Karpas-422 (cell line): ENCODE results near the gene HACE1. TPM values are rescaled to one million over a fixed set of nuclear protein-coding genes. Genes with fewer than 3 reads are reported as not detected.

Experiments
- small RNA-seq: library from RNA; depleted of rRNA; stranded (forward); fragments of <200 nt; gene quantifications from one replicate; pipeline ENCODE3, GENCODE V24; 2014
- total RNA-seq: library from RNA; depleted of rRNA; stranded (reverse); fragments of >200 nt; shearing (Covaris generic); gene quantifications from 2 replicates; pipeline ENCODE4 v1.2.3, GENCODE V29; 2014; ENCODE audit warnings: low replicate concordance; rRNA removed

HACE1 gene
- total RNA-seq, 1 experiment from 2014 or later = 41.7 TPM

Small RNAs within 50 kb of the gene (small RNA-seq; reads per million reads assigned to genes)
- not detected for gene RNU6-897P

Other genes starting within 250 kb of the HACE1 start
- gene LIN28B, start 97.2 kb upstream of the HACE1 start, total RNA-seq = 9.5 and 21.4 TPM in 2 replicates